Kidney (tissue), 14 donors: Measurements from ENCODE around the gene SCO2. TPM values are rescaled to one million over a fixed set of nuclear protein-coding genes. Genes with fewer than 3 reads are reported as not detected.

ENCODE experiments used
- DNase-seq, 5 donors: peaks; one replicate each; pipeline ENCODE4 v3.0.0-alpha.2; 2013 to 2020
- FAIRE-seq: peaks from 2 replicates; lab custom pipeline; 2012; peaks lifted over from hg19 to GRCh38; lab: Jason Lieb, UNC
- H3K27ac ChIP-seq, 2 donors: one replicate each; pipeline ENCODE4 v1.7.0; 2013; ENCODE audit warnings: low read depth in 2 of 2, low read length in 2 of 2, inconsistent platforms in 1 of 2
- H3K27me3 ChIP-seq: one replicate; pipeline ENCODE4 v1.7.1; 2013; ENCODE audit warnings: low read length, inconsistent platforms; ENCODE audit not compliant: control insufficient read depth, insufficient read depth
- H3K36me3 ChIP-seq, 3 donors: one replicate each; pipeline versions ENCODE4 v1.7.0 to v1.7.1; 2013; ENCODE audit warnings: low read length in 3 of 3, control low read depth in 1 of 3, inconsistent platforms in 1 of 3; ENCODE audit not compliant: insufficient read depth in 3 of 3, control insufficient read depth in 2 of 3
- H3K4me1 ChIP-seq, 3 donors: one replicate each; pipeline versions ENCODE4 v1.7.0 to v1.7.1; 2013; ENCODE audit warnings: low read length in 3 of 3, inconsistent platforms in 1 of 3, low read depth in 1 of 3; ENCODE audit not compliant: control insufficient read depth in 2 of 3, insufficient read depth in 2 of 3
- H3K4me3 ChIP-seq, 3 donors: one replicate each; pipeline versions ENCODE4 v1.7.0 to v1.8.1; 2013; ENCODE audit warnings: low read length in 3 of 3, control low read depth in 1 of 3, inconsistent platforms in 1 of 3
- H3K9ac ChIP-seq, 3 donors: one replicate each; pipeline versions ENCODE4 v1.7.0 to v1.7.1; 2013; ENCODE audit warnings: low read length in 3 of 3, control low read depth in 1 of 3, inconsistent platforms in 1 of 3
- H3K9me3 ChIP-seq, 3 donors: one replicate each; pipeline versions ENCODE4 v1.7.0 to v1.7.1; 2013; ENCODE audit warnings: low read length in 3 of 3, control low read depth in 1 of 3, inconsistent platforms in 1 of 3; ENCODE audit not compliant: control insufficient read depth in 2 of 3, insufficient read depth in 1 of 3
- intact Hi-C: fragments of 100-400 bp; cut with DNase I; formaldehyde crosslinking; loops from one replicate; pipeline ENCODE4 v1.11.1; 2022
- polyA plus RNA-seq: library from polyadenylated mRNA; stranded (reverse); fragments of 350-450 nt; fragmentation: Illumina TruSeq; extraction: RNeasy Lipid Tissue Mini Kit (QIAGEN cat#74804); gene quantifications from one replicate; pipeline ENCODE4 v1.2.3, GENCODE V29; 2014; ENCODE audit warnings: low read depth, low replicate concordance; ENCODE audit not compliant: insufficient read depth
- total RNA-seq: library from RNA; stranded (reverse); fragmentation: NEBNext Ultra II Directional; extraction: Animal tissue kit (Norgen Biotek cat#: 25700); gene quantifications from one replicate; pipeline ENCODE4 v1.2.1, GENCODE V29; 2021
- TF ChIP-seq, protein P1 (sequence below): IDR thresholded peaks from 3 replicates; pipeline ENCODE4 v1.5.1; 2012; ENCODE audit warnings: mild to moderate bottlenecking, moderate library complexity, borderline replicate concordance; ENCODE audit not compliant: insufficient read depth; ENCODE audit errors: extremely low read depth
- donor health status: control.
- donor health status: control.
- donor health status: control.
- donor health status: control.
- donor health status: control.
- donor health status: DM: yes; HTN: yes; CAD: no.
- donor health status: Normal renal cell carcinoma (clear cell type).

SCO2 gene
- total and polyA plus RNA-seq, 2 donors from 2014 or later = 1.1 to 4.1 TPM

GRCh38 chr22:50474710-50475651 lies 50.4 kb downstream of the SCO2 start, which contains the start of gene SBF1:
TSS of gene SBF1 (minus strand) at chr22:50475035. CDS start at chr22:50474840, 195 bp downstream.
- FAIRE-seq = no peak
- peak; percentile 92 to 97 (median 95) for DNase-seq
- H3K36me3 ChIP-seq = no peaks in the 10 kb centered on the region
- H3K27ac ChIP-seq = peak within 1 kb of the TSS in 1 of 2 donors; percentile 60
- TF ChIP-seq, protein P1, sequence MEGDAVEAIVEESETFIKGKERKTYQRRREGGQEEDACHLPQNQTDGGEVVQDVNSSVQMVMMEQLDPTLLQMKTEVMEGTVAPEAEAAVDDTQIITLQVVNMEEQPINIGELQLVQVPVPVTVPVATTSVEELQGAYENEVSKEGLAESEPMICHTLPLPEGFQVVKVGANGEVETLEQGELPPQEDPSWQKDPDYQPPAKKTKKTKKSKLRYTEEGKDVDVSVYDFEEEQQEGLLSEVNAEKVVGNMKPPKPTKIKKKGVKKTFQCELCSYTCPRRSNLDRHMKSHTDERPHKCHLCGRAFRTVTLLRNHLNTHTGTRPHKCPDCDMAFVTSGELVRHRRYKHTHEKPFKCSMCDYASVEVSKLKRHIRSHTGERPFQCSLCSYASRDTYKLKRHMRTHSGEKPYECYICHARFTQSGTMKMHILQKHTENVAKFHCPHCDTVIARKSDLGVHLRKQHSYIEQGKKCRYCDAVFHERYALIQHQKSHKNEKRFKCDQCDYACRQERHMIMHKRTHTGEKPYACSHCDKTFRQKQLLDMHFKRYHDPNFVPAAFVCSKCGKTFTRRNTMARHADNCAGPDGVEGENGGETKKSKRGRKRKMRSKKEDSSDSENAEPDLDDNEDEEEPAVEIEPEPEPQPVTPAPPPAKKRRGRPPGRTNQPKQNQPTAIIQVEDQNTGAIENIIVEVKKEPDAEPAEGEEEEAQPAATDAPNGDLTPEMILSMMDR = no peak
- H3K4me1 ChIP-seq = peaks cover 0 to 31% (median 20%) of the 10 kb centered on the region in 3 donors
- peak within 1 kb of the TSS; percentile 44 to 72 (median 71) for H3K4me3 ChIP-seq
- H3K9me3 ChIP-seq = no peaks in the 10 kb centered on the region
- intact Hi-C loops = no loop called here
- H3K9ac ChIP-seq = peak within 1 kb of the TSS; percentile 36 to 58 (median 48)
- peaks cover 2% of the 10 kb centered on the region for H3K27me3 ChIP-seq

DNA sequence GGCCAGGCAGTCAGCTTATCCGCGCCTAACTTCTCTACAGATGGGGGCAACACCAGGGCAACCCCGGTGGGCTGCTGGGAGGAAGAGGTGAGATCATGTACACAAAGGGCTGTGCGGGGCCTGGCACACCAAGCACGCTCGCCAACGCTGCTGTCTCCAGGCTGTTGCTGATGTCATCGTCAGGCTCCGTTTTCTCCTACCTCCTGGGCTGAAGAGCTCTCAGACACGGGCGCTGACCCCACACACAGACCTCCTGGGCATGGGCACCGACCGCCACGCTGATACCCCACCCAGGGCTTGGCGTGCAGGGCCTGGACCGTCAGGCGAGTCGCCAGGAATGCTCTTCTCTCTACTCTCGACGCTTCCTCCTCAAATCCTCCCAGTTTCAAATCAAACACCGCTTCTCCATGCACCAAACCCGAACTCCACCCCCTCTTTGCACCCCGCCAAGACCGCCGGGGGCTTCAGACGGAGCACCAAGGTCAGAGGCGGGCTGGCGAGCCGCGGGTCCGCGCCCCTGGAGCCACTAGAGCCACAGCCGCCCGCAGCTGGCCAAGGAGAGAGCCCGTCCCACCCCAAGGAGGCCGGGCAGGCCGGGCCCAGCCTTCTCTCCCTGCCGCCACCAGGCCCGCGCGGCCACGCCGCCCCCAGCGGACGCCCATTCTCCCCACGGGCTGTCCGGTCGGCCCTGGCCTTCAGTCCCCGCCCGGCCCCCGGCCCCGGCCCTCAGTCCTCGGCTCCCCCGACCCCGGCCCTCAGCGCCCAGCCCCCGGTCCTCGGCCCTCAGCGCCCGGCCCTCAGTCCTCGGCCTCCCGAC lies 51.3 kb downstream of the SCO2 start:
- peak overlapping the region in 2 of 3 donors; percentile 36 to 58 for H3K9ac ChIP-seq
- no peaks in the 10 kb centered on the region for H3K9me3 ChIP-seq
- H3K27me3 ChIP-seq = no peaks in the 10 kb centered on the region
- DNase-seq (peak in 4 of 5 donors; percentile 27 to 82 (median 40)), FAIRE-seq (no peak)
- intact Hi-C loops = no loop called here
- H3K4me1 ChIP-seq = peaks cover 0 to 31% (median 20%) of the 10 kb centered on the region in 3 donors
- H3K36me3 ChIP-seq = no peaks in the 10 kb centered on the region
- peak overlapping the region; percentile 44 to 72 (median 71) for H3K4me3 ChIP-seq
- no peak overlapping the region for H3K27ac ChIP-seq
- TF ChIP-seq, protein P1 = no peak

Other genes with a start within 250 kb of the SCO2 start
- 383 TPM for gene PLXNB2, start 218.0 kb downstream of the SCO2 start, total RNA-seq
- 128 TPM for gene PLXNB2, start 218.0 kb downstream of the SCO2 start, polyA plus RNA-seq
- 16.7 TPM for gene DENND6B, start 198.6 kb downstream of the SCO2 start, total RNA-seq
- gene DENND6B, start 198.6 kb downstream of the SCO2 start, polyA plus RNA-seq = 14.5 TPM
- gene PPP6R2, start 182.3 kb downstream of the SCO2 start, total RNA-seq = 53.8 TPM
- gene PPP6R2, start 182.3 kb downstream of the SCO2 start, polyA plus RNA-seq = 39.4 TPM
- 73.9 TPM for gene SBF1, start 50.6 kb downstream of the SCO2 start, total RNA-seq
- gene SBF1, start 50.6 kb downstream of the SCO2 start, polyA plus RNA-seq = 18.1 TPM
- gene ADM2, start 44.1 kb downstream of the SCO2 start, total RNA-seq = 8.0 TPM
- gene ADM2, start 44.1 kb downstream of the SCO2 start, polyA plus RNA-seq = 10.6 TPM
- gene MIOX, start 38.7 kb downstream of the SCO2 start, total RNA-seq = 3.5 TPM
- 455 TPM for gene MIOX, start 38.7 kb downstream of the SCO2 start, polyA plus RNA-seq
- 77.9 TPM for gene LMF2, start 17.9 kb downstream of the SCO2 start, total RNA-seq
- 41.7 TPM for gene LMF2, start 17.9 kb downstream of the SCO2 start, polyA plus RNA-seq
- gene NCAPH2, start 17.4 kb downstream of the SCO2 start, total RNA-seq = 41.5 TPM
- 31.4 TPM for gene NCAPH2, start 17.4 kb downstream of the SCO2 start, polyA plus RNA-seq
- 163 TPM for gene TYMP, start 4.4 kb upstream of the SCO2 start, total RNA-seq
- 22.2 TPM for gene TYMP, start 4.4 kb upstream of the SCO2 start, polyA plus RNA-seq
- 16.1 TPM for gene KLHDC7B, start 20.3 kb upstream of the SCO2 start, total RNA-seq
- gene KLHDC7B, start 20.3 kb upstream of the SCO2 start, polyA plus RNA-seq = 1.4 TPM
- not detected for gene SYCE3, start 37.3 kb upstream of the SCO2 start, total RNA-seq
- gene SYCE3, start 37.3 kb upstream of the SCO2 start, polyA plus RNA-seq = 4.6 TPM
- 34.3 TPM for gene CPT1B, start 52.8 kb upstream of the SCO2 start, total RNA-seq
- gene CPT1B, start 52.8 kb upstream of the SCO2 start, polyA plus RNA-seq = 20.6 TPM
- 91.7 TPM for gene CHKB, start 57.3 kb upstream of the SCO2 start, total RNA-seq
- gene CHKB, start 57.3 kb upstream of the SCO2 start, polyA plus RNA-seq = 73.0 TPM
- 1.1 TPM for gene MAPK8IP2, start 75.2 kb upstream of the SCO2 start, total RNA-seq
- 1.0 TPM for gene MAPK8IP2, start 75.2 kb upstream of the SCO2 start, polyA plus RNA-seq
- 53.0 TPM for gene ARSA, start 102.6 kb upstream of the SCO2 start, total RNA-seq
- 52.8 TPM for gene ARSA, start 102.6 kb upstream of the SCO2 start, polyA plus RNA-seq
- 40.5 TPM for gene SHANK3, start 147.2 kb upstream of the SCO2 start, total RNA-seq
- gene SHANK3, start 147.2 kb upstream of the SCO2 start, polyA plus RNA-seq = 8.8 TPM
- gene ACR, start 212.6 kb upstream of the SCO2 start, total RNA-seq = 1.6 TPM
- 1.0 TPM for gene ACR, start 212.6 kb upstream of the SCO2 start, polyA plus RNA-seq